NCI-H69 (cell line): Measurements from ENCODE around the gene WFS1.

Experiments used
- DNase-seq: peaks from one replicate; lab custom pipeline; 2025; lab: John Stamatoyannopoulos, UW

The WFS1 gene

GRCh38 chr4:6262176-6262575 is 7.5 kb upstream of the WFS1 start:
- no peak for DNase-seq

GRCh38 chr4:6262847-6263487 is 6.7 kb upstream of the WFS1 start:
- DNase-seq: peak; percentile 50

- no peak for DNase-seq
Measured at GRCh38 chr4:6263526-6264224, 6.0 kb upstream of the WFS1 start.

DNA sequence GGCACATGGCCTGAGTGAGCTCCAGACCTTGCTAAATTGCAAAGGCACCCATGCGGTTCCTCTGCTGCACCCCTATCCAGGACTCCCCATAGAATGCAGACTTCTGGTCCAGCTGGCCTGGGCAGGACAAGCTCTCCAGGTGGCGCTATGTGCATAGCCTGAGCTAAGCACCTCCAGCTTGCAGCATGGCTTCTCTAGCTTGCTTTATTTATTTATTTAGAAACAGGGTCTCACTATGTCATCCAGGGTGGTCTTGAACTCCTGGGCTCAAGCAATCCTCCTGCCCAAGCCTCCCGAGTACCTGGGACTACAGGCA is 5.5 kb upstream of the WFS1 start:
- DNase-seq: peak; percentile 39

DNA sequence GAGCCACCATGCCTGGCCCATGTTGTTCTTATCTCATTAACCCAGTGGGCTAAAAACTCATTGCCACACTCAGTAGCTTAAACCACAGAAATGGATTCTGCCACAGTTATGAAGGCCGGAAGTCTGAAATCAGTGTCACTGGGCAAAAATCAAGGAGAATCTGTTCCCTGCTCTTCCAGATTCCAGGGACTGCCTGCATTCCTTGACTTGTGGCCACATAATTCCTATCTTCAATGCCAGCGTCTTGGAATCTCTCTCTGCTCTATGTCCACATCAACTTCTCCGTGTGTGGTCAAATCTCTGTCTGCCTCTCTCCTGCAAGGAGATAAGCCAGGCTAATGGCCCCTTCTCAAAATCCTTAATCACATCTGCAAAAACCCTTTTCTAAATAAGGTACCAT is 4.1 kb upstream of the WFS1 start:
- DNase-seq: no peak

- DNase-seq: no peak
Measured at GRCh38 chr4:6267573-6267972, 2.1 kb upstream of the WFS1 start.

DNA sequence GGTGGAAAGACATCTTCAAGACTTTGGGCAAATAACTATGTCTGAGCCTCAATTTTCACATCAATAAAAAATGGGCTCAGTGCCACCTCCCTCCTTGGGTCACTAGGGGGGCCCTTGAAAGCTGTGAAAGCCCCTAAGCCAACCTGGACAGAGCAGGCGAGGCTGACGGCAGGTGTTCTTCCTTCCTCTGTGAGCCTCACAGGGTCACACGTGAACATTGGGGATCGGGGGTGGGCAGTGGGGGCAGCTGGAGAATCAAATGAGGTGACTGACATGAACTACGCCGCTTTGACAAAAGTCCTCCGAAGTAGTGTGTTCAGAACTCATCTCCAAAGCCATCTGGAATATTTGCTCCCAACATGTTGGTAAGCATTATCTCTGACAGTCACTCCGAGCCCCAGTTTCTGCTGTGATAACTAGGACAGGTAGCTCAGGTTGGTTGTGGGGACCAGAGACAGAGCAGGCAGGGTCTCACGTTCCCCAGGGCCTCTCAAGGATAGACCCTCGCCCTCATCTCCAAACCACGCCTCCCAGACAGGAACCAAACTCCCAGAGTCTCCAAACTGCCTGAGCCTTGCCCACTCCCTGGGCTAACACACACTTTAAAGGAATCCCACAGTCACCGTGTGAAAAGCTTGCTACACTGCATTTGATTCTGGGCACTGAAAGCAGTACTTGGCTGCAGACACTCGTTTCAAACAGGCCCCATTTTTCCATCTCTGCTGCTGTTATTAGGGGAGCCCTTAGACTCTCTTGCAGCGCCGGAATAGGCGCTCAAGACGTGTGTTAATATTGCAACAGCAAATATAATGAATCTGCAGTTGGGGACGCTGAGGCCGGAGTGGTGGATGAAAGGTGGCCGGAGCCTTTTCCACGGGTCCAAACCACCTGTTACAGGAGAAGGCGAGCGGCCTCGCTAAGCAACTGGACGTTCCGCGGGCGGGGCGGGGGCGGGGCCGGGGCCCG is 717 bp upstream of the WFS1 start:
- no peak for DNase-seq

- no peak for DNase-seq
Measured at GRCh38 chr4:6270636-6271121, 1.0 kb downstream of the WFS1 start.

DNA sequence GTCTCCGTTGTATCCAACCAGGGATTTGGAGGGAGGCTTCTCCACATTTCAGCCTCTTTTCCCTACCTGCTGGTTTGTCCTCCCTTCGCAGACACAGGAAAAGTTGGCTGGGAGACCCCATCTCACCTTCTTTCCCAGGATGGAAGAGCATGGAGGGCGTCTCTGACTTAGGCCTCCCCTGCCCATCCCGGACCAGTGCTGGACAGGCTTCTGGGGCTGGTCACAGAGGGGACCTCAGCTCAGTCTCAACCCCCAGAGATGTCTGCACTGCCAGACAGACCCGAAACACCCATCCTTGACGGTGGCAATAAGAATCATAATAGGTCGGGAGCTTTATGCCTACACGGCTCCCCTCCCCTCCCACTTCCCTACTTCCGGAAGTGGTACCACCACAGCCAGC is 1.6 kb downstream of the WFS1 start:
- DNase-seq: no peak

GRCh38 chr4:6271701-6272465 is 2.2 kb downstream of the WFS1 start:
- no peak for DNase-seq

GRCh38 chr4:6272863-6273660 is 3.4 kb downstream of the WFS1 start:
- peak; percentile 55 for DNase-seq

GRCh38 chr4:6273661-6273990 is 4.0 kb downstream of the WFS1 start:
- no peak for DNase-seq

DNA sequence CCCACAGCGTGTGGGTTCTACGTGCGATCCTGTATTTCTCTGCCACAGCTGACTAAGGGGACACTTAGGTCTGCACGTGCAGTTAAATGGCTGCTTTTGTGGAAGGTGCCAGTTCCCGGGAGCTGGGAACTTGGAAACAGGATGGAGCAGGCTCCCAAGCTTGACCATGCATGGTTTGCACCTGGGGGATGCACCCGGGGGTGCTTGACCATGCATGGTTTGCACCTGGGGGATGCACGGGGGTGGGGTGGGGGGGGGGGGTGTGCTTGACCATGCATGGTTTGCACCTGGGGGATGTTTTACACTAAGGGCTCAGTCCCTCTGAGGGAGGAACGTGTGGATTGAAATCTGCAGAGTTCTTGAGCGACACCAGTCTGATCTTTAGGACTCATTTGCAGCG is 5.7 kb downstream of the WFS1 start:
- no peak for DNase-seq

- DNase-seq: no peak
Measured at GRCh38 chr4:6275898-6276806, 6.5 kb downstream of the WFS1 start.

GRCh38 chr4:6277139-6277802 is 7.6 kb downstream of the WFS1 start:
- no peak for DNase-seq

GRCh38 chr4:6277935-6278800 is 8.5 kb downstream of the WFS1 start:
- no peak for DNase-seq

DNA sequence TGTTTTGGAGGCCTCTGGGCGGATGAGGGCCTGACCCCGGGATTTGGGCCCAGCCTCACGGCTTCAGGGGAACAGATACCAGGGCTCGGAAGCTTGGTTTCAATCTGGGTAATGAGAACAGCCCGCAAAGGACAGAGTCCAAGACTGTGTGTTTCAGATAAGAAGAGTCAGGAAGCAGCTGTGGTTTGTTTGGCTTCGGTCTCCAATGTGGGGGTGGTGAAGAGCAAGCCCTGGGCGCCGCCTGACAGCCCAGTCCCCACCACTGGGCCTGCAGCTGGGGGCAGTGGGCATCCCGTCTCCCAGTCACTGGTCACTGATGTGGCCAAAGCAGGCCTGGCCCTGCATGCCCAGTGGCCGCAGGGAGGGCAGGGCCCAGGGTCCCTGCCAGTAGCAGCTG is 9.1 kb downstream of the WFS1 start:
- DNase-seq: no peak

- no peak for DNase-seq
Measured at GRCh38 chr4:6279582-6280289, 10.1 kb downstream of the WFS1 start.
